SU-DHL-6 (cell line): ENCODE measurements around the gene GCKR.

Source experiments
- EZH2phosphoT487 ChIP-seq: fragments of 200-600 bp; sonication (generic), shearing (Covaris generic); conservative IDR thresholded peaks from 2 replicates; pipeline ENCODE4 v1.6.1; 2018; ENCODE audit warnings: mild to moderate bottlenecking, antibody characterized with exemption, low read length, moderate library complexity, mixed read lengths
- TF ChIP-seq, protein P1 (sequence below): fragments of 200-600 bp; sonication (generic); IDR thresholded peaks from one replicate; pipeline ENCODE4 v1.5.1; 2017; ENCODE audit warnings: antibody characterized with exemption, mild to moderate bottlenecking, low read length, moderate library complexity; ENCODE audit not compliant: insufficient read depth, poor library complexity, severe bottlenecking

GRCh38 chr2:27471961-27472360 lies 24.7 kb upstream of the GCKR start:
- TF ChIP-seq, protein P1, sequence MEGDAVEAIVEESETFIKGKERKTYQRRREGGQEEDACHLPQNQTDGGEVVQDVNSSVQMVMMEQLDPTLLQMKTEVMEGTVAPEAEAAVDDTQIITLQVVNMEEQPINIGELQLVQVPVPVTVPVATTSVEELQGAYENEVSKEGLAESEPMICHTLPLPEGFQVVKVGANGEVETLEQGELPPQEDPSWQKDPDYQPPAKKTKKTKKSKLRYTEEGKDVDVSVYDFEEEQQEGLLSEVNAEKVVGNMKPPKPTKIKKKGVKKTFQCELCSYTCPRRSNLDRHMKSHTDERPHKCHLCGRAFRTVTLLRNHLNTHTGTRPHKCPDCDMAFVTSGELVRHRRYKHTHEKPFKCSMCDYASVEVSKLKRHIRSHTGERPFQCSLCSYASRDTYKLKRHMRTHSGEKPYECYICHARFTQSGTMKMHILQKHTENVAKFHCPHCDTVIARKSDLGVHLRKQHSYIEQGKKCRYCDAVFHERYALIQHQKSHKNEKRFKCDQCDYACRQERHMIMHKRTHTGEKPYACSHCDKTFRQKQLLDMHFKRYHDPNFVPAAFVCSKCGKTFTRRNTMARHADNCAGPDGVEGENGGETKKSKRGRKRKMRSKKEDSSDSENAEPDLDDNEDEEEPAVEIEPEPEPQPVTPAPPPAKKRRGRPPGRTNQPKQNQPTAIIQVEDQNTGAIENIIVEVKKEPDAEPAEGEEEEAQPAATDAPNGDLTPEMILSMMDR: no peak
- no peak for TF ChIP-seq EZH2phosphoT487
